H9 (cell line): Measurements from ENCODE around the gene ZNF414. TPM values are rescaled to one million over a fixed set of nuclear protein-coding genes. Genes with fewer than 3 reads are reported as not detected.

Source experiments
- DNase-seq: peaks from one replicate; pipeline ENCODE4 v3.0.0-alpha.2; 2017
- H2AFZ ChIP-seq: one replicate; pipeline ENCODE4 v1.6.1; 2013; ENCODE audit warnings: mild to moderate bottlenecking, low read length, control low read depth, moderate library complexity
- H2AK5ac ChIP-seq: 2 replicates; pipeline ENCODE4 v1.6.1; 2013; ENCODE audit warnings: low read length, control low read depth, mixed read lengths; ENCODE audit not compliant: insufficient read length
- H2BK120ac ChIP-seq: one replicate; pipeline ENCODE4 v1.6.1; 2013; ENCODE audit warnings: low read depth, mild to moderate bottlenecking, low read length, control low read depth, inconsistent platforms; ENCODE audit not compliant: poor library complexity, severe bottlenecking
- H2BK12ac ChIP-seq: 2 replicates; pipeline ENCODE4 v1.6.1; 2013; ENCODE audit warnings: low read length, control low read depth, mixed read lengths, low read depth; ENCODE audit not compliant: insufficient read length
- H2BK15ac ChIP-seq: 2 replicates; pipeline ENCODE4 v1.6.1; 2013; ENCODE audit warnings: low read depth, low read length, control low read depth
- H2BK20ac ChIP-seq: one replicate; pipeline ENCODE4 v1.6.1; 2013; ENCODE audit warnings: low read depth, mild to moderate bottlenecking, low read length, control low read depth, inconsistent platforms; ENCODE audit not compliant: poor library complexity, severe bottlenecking
- H2BK5ac ChIP-seq: 2 replicates; pipeline ENCODE4 v1.6.1; 2013; ENCODE audit warnings: low read length, control low read depth, mixed read lengths; ENCODE audit not compliant: insufficient read length
- H3K14ac ChIP-seq: 2 replicates; pipeline ENCODE4 v1.6.1; 2013; ENCODE audit warnings: low read length, control low read depth; ENCODE audit not compliant: insufficient read depth
- H3K18ac ChIP-seq: 2 replicates; pipeline ENCODE4 v1.6.1; 2013; ENCODE audit warnings: low read depth, mild to moderate bottlenecking, mixed read lengths, low read length, control low read depth; ENCODE audit not compliant: insufficient read length
- H3K23ac ChIP-seq: 2 replicates; pipeline ENCODE4 v1.6.1; 2013; ENCODE audit warnings: low read length, control low read depth, mixed read lengths, low read depth; ENCODE audit not compliant: insufficient read length
- H3K23me2 ChIP-seq: 2 replicates; pipeline ENCODE4 v1.6.1; 2013; ENCODE audit warnings: low read depth, mild to moderate bottlenecking, mixed read lengths, low read length, control low read depth; ENCODE audit not compliant: insufficient read length, poor library complexity, severe bottlenecking
- H3K27ac ChIP-seq: 2 replicates; pipeline ENCODE4 v1.5.1; 2013; ENCODE audit warnings: low read length, control low read depth, mixed read lengths, low read depth; ENCODE audit not compliant: insufficient read length
- H3K27me3 ChIP-seq: 2 replicates; pipeline ENCODE4 v1.6.1; 2013; ENCODE audit warnings: low read length, control low read depth, inconsistent platforms; ENCODE audit not compliant: insufficient read depth
- H3K4ac ChIP-seq: 2 replicates; pipeline ENCODE4 v1.6.1; 2013; ENCODE audit warnings: low read depth, mild to moderate bottlenecking, control low read depth, inconsistent platforms, low read length, moderate library complexity
- H3K4me1 ChIP-seq: 2 replicates; pipeline ENCODE4 v1.6.1; 2013; ENCODE audit warnings: low read length, control low read depth, inconsistent platforms; ENCODE audit not compliant: insufficient read depth
- H3K4me2 ChIP-seq: 2 replicates; pipeline ENCODE4 v1.6.1; 2013; ENCODE audit warnings: low read length, control low read depth, mixed read lengths; ENCODE audit not compliant: insufficient read length, insufficient read depth
- H3K56ac ChIP-seq: 2 replicates; pipeline ENCODE4 v1.6.1; 2013; ENCODE audit warnings: low read depth, mild to moderate bottlenecking, mixed read lengths, low read length, control low read depth; ENCODE audit not compliant: insufficient read length
- H3K79me1 ChIP-seq: 2 replicates; pipeline ENCODE4 v1.6.1; 2013; ENCODE audit warnings: low read depth, mild to moderate bottlenecking, moderate library complexity, low read length, control low read depth, inconsistent platforms; ENCODE audit not compliant: insufficient read depth, poor library complexity, severe bottlenecking
- H3K79me2 ChIP-seq: 2 replicates; pipeline ENCODE4 v1.6.1; 2013; ENCODE audit warnings: low read length, control low read depth, inconsistent platforms; ENCODE audit not compliant: insufficient read depth
- H3K9ac ChIP-seq: 2 replicates; pipeline ENCODE4 v1.6.1; 2013; ENCODE audit warnings: low read length, control low read depth, mixed read lengths; ENCODE audit not compliant: insufficient read length; ENCODE audit errors: extremely low read depth
- H3K9me3 ChIP-seq: one replicate; pipeline ENCODE4 v1.6.1; 2013; ENCODE audit warnings: low read depth, low read length, inconsistent platforms; ENCODE audit not compliant: control insufficient read depth
- H3T11ph ChIP-seq: one replicate; pipeline ENCODE4 v1.6.1; 2013; ENCODE audit warnings: mild to moderate bottlenecking, low read length, control low read depth, inconsistent platforms
- H4K20me1 ChIP-seq: one replicate; pipeline ENCODE4 v1.6.1; 2013; ENCODE audit not compliant: control insufficient read depth, insufficient read length, insufficient read depth
- H4K5ac ChIP-seq: 2 replicates; pipeline ENCODE4 v1.6.1; 2013; ENCODE audit warnings: low read depth, mild to moderate bottlenecking, mixed read lengths, low read length, control low read depth; ENCODE audit not compliant: insufficient read length
- H4K8ac ChIP-seq: replicated peaks from 2 replicates; pipeline ENCODE4 v1.6.1; 2013; ENCODE audit warnings: low read length, control low read depth, mixed read lengths, low read depth; ENCODE audit not compliant: insufficient read length
- H4K91ac ChIP-seq: 2 replicates; pipeline ENCODE4 v1.6.1; 2013; ENCODE audit warnings: low read depth, mild to moderate bottlenecking, moderate library complexity, mixed read lengths, low read length, control low read depth; ENCODE audit not compliant: insufficient read length
- H3K27ac Mint-ChIP-seq, 3 experiments: 2 replicates in 2 of 3; 3 replicates in 1 of 3; pipeline ENCODE4 v1.8.0; 2020 to 2021; ENCODE audit warnings: mixed read lengths in 3 of 3, mild to moderate bottlenecking in 1 of 3, moderate library complexity in 1 of 3
- H3K27me3 Mint-ChIP-seq: 2 replicates; pipeline ENCODE4 v1.8.0; 2021; ENCODE audit warnings: low read depth, mild to moderate bottlenecking, moderate library complexity, mixed read lengths
- H3K36me3 Mint-ChIP-seq, 3 experiments: 2 replicates in 2 of 3; 3 replicates in 1 of 3; pipeline ENCODE4 v1.8.0; 2020 to 2021; ENCODE audit warnings: low read depth in 3 of 3, mixed read lengths in 3 of 3; ENCODE audit not compliant: insufficient read depth in 1 of 3
- H3K4me1 Mint-ChIP-seq, 2 experiments: 2 replicates each; pipeline ENCODE4 v1.8.0; 2020; ENCODE audit warnings: mixed read lengths in 2 of 2
- H3K4me3 Mint-ChIP-seq, 2 experiments: 2 replicates in 1 of 2; 3 replicates in 1 of 2; pipeline ENCODE4 v1.8.0; 2020 to 2021; ENCODE audit warnings: mild to moderate bottlenecking in 2 of 2, mixed read lengths in 2 of 2, moderate library complexity in 1 of 2
- H3K9me3 Mint-ChIP-seq, 2 experiments: 2 replicates in 1 of 2; 3 replicates in 1 of 2; pipeline ENCODE4 v1.8.0; 2020; ENCODE audit warnings: mild to moderate bottlenecking in 2 of 2, mixed read lengths in 2 of 2, moderate library complexity in 1 of 2
- whole genome bisulfite sequencing: extraction: QIAGEN DNeasy Blood & Tissue Kit; methylation state at CpG from one replicate; pipeline ENCODE4 v1.1.7; 2013; ENCODE audit warnings: missing lambda C conversion rate, low lambda C conversion rate, mixed read lengths; ENCODE audit not compliant: insufficient read length; ENCODE audit errors: extremely low coverage; 5-methylcytosine and 5-hydroxymethylcytosine counted together
- total RNA-seq: library from RNA; stranded (reverse); gene quantifications from 2 replicates; pipeline ENCODE4 v1.2.1, GENCODE V29; 2021
- TF ChIP-seq, protein P1 (sequence below): fragments of 200-600 bp; sonication (generic); conservative IDR thresholded peaks from 3 replicates; pipeline ENCODE4 v1.8.0; 2021; ENCODE audit warnings: antibody characterized with exemption, mild to moderate bottlenecking

The ZNF414 gene
- total RNA-seq, 1 experiment from 2014 or later, result 29.3 TPM

DNA sequence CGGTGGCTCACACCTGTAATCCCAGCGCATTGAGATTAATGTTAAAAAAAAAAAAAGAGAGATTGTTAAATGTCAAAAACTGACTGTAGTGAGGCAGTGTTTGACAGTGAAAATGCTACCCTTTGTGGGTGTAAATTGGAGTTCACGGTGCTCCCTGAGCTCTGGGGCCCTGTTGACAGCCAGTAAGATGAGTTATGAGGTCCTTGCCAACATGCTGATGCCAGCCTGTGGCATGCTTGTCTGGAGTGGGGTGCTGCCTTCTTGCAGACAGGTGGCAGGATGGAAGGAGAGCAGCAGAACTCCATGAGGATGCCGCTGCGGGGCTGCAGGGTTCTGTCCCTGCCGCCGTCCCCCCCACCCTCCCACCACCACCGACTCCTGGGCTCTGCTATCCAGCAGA is 37.4 kb downstream of the ZNF414 start:
- Mint-ChIP-seq H3K27me3 (no peaks in the 10 kb centered on the region; the same call in 1 of the 2 replicates), H3K36me3 (peaks cover 51 to 86% (median 84%) of the 10 kb centered on the region in 3 experiments; a peak in 6 of 7 replicates)

More for the DNA sequence above, 37.4 kb downstream of the ZNF414 start:
- Histone ChIP-seq H3K27ac (no peak overlapping the region), H3K14ac (no peak overlapping the region), H3K23me2 (no peaks in the 10 kb centered on the region), H2BK12ac (no peak overlapping the region), H3K9ac (no peak overlapping the region), H3K79me1 (peaks cover 5% of the 10 kb centered on the region), H3K4ac (no peak overlapping the region), H3K4me2 (no peak overlapping the region), H3K9me3 (no peaks in the 10 kb centered on the region), H4K20me1 (peaks cover under 1% of the 10 kb centered on the region), H3K56ac (no peak overlapping the region), H2AK5ac (no peak overlapping the region), H3K23ac (no peak overlapping the region), H2BK5ac (no peak overlapping the region), H3K79me2 (peaks cover 41% of the 10 kb centered on the region; the same call in 1 of the 2 replicates), H2BK20ac (no peak overlapping the region), H3T11ph (no peak overlapping the region), H4K8ac (no peak overlapping the region), H2AFZ (no peak overlapping the region), H2BK15ac (no peak overlapping the region), H2BK120ac (no peak overlapping the region), H4K91ac (no peak overlapping the region), H3K27me3 (no peaks in the 10 kb centered on the region), H4K5ac (no peak overlapping the region), H3K18ac (no peak overlapping the region), H3K4me1 (no peaks in the 10 kb centered on the region)
- peak overlapping the region; percentile 55 to 82 (median 77); a peak in 1 of 7 replicates for H3K27ac Mint-ChIP-seq
- no peaks in the 10 kb centered on the region for H3K9me3 Mint-ChIP-seq
- TF ChIP-seq, protein P1, sequence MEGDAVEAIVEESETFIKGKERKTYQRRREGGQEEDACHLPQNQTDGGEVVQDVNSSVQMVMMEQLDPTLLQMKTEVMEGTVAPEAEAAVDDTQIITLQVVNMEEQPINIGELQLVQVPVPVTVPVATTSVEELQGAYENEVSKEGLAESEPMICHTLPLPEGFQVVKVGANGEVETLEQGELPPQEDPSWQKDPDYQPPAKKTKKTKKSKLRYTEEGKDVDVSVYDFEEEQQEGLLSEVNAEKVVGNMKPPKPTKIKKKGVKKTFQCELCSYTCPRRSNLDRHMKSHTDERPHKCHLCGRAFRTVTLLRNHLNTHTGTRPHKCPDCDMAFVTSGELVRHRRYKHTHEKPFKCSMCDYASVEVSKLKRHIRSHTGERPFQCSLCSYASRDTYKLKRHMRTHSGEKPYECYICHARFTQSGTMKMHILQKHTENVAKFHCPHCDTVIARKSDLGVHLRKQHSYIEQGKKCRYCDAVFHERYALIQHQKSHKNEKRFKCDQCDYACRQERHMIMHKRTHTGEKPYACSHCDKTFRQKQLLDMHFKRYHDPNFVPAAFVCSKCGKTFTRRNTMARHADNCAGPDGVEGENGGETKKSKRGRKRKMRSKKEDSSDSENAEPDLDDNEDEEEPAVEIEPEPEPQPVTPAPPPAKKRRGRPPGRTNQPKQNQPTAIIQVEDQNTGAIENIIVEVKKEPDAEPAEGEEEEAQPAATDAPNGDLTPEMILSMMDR, result no peak
- WGBS, result no CpG with 5 or more reads among the region's 8 CpGs
- peaks cover 3 to 6% of the 10 kb centered on the region in 2 experiments; a peak in 1 of 4 replicates for H3K4me1 Mint-ChIP-seq
- no peak for DNase-seq
- H3K4me3 Mint-ChIP-seq, result no peak overlapping the region
